HL-60/S4 treated with retinoic acid at 250 ng/mL for 4 days and 3 days (cell line): ENCODE results near the gene PTPRN2.

Experiments
- in situ Hi-C: fragments of 300-500 bp; cut with MboI; formaldehyde crosslinking; loops from 2 replicates; pipeline ENCODE4 v1.7.0; 2022; ENCODE audit warnings: low sequenced_read_pairs

Gene PTPRN2

DNA sequence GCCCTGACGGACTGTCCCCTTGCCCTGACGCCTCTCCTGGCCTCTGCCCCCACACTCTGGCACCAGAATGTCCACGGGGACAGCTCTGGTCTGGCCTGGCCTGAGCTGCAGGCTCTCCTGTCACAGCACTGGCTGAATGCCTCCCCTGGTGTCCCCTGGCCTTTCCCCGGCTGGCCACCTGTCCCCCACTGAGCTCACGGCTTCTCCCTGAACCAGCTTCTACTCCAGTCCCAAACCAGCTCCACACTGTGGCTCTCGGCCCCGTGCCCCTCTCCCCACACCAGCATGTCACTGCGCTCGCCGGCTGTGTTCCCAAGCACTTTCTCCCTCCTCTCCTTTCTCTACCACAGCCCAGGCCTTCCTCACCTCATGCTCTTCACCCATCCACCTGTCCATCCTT, 864.4 kb downstream of the PTPRN2 start:
- in situ Hi-C loops, result no loop called here

GRCh38 chr7:157722137-157723060, 865.2 kb downstream of the PTPRN2 start:
- in situ Hi-C loops, result no loop called here

GRCh38 chr7:157721468-157722136, 866.0 kb downstream of the PTPRN2 start:
- in situ Hi-C loops, result no loop called here

DNA sequence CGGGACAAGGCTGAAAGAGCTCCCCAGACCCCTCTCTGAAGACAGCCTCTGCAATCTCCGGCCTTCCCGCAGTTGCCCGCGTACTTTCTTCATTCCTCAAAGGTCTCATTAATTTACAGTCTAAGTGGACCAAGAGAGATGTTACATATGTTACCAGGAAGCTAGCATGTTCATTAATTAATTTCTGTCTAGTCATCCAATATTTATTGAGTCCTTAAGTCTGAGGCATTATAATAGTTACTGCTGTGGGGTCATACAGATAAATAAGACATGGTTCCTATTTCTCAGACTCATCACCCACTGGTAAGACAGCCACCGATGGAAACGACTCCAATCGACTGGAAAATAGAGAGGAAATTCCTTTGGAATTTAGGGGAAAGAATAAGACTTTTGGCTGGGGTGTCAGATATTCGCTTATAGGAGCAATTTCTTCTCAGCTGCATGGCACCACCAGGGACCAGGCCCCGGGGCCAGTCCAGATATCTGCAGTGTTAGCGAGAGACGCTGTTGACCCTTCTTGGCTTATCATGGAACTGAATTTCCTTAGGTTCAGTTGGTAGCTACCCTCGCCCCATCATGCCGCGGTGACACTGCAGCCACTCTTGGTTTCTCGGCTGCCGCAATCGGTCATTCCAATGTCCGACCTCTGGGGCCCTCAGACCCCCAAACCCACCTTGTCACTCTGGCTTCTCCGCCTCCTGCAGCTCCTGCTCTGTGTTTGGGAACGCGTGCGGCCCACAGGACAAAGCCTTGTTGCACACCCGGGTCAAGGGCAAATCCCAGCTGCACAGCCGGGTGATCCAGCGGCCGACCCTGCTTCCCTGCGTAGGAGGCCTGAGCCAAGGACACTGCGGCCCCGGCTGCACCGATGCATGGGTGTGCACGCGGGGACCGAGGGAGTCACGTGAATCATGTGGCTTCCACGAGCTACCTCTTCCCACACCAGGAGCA, 867.6 kb downstream of the PTPRN2 start:
- in situ Hi-C loops, result no loop called here

DNA sequence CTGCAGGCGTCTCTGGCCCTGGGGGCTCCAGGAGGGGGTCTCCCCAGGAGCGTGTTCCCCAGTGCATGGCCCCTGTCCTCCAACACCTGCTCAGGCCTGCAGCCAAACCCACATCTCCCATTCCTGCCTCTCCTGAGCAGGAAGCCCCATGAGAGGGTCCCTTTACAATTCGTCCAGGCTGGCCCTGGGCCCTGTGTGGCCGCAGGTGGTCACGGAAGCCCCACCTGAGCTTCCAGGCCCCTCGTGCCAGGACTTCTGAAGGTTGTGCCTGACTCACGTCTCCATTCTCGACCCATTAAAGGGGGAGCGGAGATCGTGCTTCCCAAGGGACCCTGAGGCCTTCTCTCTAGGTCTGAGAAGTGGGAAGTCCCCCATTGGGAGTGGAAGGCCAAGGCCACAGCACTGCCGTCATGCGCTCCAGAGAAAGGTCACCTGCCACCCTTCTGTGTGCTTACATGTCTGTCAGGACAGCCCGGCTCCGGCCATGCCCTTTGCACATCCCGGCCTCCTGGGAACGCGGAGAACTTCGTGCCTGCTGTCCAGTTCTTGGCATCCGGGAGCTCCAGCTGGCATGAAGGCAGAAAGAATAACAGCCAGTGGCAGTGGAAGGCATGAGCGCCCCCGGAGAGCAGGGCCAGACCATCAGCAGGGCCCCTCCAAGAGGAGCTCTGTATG, 868.5 kb downstream of the PTPRN2 start:
- in situ Hi-C loops, result no loop called here

DNA sequence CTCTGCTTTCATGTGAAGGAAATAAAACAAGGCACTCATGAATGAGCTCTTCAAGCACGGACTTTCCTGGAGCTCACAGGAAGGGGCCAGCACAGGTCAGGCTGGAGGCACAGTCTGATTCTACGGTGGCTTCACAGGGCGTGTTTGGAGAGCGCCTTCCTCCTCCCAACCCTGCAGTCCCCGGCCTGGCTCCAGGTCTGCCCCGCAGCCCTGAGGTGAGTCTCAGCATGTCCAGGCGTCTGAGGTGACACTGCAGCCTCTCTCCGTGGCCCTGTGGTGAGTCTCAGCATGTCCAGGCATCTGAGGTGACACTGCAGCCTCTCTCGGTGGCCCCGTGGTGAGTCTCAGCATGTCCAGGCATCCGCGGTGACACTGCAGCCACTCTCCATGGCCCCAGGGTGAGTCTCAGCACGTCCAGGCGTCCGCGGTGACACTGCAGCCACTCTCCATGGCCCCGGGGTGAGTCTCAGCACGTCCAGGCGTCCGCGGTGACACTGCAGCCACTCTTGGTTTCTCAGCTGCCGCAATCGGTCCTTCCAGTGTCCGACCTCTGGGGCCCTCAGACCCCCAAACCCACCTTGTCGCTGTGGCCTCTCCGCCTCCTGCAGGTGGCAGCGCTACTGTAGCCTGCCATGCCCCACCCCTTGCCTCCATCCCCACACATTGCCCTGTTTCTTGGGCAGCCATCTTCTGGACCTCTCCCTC, 869.2 kb downstream of the PTPRN2 start:
- in situ Hi-C loops, result no loop called here

GRCh38 chr7:157717211-157718174, 870.1 kb downstream of the PTPRN2 start:
- in situ Hi-C loops, result no loop called here

DNA sequence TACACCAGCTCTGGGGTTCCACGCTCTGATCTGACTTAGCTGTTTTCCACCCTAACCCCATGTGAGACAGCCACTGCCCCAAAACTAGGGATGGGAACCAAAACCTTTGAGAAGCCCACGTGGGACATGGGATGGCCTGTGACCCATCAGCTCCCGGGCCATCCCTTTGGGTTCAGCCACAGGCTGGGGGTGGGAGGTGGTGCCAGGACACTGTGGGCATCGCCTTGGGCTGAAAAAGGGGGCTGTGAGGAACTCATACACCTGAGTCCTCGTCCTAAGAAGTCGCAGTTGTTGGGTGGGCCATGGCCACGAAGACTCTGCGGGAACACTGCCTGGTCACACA, 871.7 kb downstream of the PTPRN2 start:
- in situ Hi-C loops, result no loop called here

DNA sequence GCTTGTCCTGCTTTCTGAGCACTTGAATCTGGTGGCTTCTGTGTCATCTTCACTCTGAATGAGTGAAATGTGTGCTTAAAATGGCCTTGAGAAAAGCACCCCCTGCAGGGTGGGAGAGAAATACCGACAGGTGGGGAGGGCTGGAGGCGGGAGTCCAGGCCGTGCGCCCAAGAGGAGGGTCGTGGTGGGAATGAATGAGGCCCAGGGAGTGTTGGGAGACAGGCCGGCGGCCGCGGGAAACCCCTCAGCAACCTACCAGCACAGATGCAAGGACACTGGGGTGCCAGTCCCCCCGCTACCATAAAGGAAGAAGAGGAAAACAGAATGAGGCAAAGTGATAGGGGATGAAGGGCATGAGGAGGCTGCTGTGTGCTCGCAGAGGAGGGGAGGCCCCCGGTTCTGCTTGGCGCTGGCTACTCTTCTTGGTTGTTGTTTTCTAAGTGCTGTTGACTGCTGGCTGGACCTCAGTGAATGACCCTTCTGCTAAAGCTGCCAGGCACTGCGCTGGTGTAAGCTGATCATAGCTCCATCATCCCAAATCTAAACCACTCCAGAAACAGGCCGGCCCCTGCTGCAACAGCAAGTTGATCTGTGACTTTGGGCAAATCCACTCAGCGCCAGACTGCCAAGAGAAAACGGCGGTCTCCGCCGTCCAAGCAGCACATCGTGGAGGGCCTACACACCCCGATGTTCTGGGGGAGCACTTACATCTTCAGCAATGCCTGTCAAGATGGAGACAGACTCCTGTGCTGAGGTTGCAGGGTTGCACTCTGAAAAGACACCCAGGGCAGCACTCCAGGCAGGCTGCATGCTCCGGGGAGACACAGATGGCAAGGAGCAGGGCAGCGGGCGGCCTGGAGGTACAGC, 872.3 kb downstream of the PTPRN2 start:
- in situ Hi-C loops, result no loop called here

DNA sequence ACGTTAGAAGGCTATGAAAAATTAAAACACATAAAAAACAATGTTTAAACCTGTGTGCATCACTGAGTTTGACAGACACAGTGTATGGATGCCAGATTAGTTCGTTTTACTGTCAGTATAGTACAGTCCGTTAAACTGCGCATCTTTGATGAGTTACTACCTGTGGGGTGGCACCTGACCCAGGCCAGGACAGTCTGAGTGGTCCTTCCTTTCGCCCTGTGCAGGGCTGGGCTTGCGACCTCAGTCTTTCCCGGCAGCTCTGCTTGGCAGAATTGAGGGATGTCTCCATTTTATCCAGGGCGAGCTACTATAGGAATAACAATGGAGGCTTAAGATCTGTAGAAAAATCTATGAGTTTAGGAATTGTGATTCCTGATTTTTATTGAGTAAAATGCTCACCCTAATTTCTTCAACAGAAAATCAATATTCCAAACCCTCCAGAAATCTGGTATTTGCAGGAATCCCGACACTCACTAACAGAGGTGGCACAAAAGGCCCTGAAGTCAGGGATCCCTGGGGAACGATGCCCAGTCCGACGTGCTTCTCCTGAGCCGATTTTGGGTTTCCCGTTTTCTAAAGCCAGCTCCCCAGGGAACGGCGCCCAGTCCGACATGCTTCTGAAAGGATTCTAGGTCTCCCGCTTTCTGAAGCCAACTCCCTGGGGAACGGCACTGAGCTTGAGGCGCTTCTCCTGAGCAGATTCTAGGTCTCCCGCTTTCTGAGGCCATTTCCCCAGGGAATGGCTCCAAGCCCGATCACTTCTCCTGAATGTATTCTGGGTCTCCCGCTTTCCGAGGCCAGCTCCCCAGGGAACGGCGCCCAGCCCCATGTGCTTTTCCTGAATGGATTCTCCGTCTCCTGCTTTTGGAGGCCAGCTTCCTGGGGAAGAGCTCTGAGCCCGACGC, 873.2 kb downstream of the PTPRN2 start:
- in situ Hi-C loops, result no loop called here

DNA sequence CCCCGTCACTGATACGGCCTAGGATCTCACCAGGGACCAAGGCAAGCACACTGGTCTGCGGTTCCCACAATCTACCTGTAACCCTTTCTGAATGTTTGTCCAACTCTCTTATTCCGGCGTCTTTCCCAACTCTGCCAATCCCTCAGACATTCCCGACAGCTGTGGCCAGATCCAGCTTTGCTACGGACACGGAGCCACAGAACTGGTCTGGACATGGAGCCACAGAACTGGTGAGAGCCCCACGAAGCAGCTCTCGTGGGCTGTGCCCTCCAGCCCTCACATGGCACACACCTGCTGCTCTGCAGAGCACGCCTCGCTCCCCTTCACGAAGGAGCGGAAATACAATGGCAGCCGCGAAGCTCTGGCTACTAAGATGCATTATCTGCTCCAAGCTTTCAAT, 874.0 kb downstream of the PTPRN2 start:
- in situ Hi-C loops, result no loop called here

DNA sequence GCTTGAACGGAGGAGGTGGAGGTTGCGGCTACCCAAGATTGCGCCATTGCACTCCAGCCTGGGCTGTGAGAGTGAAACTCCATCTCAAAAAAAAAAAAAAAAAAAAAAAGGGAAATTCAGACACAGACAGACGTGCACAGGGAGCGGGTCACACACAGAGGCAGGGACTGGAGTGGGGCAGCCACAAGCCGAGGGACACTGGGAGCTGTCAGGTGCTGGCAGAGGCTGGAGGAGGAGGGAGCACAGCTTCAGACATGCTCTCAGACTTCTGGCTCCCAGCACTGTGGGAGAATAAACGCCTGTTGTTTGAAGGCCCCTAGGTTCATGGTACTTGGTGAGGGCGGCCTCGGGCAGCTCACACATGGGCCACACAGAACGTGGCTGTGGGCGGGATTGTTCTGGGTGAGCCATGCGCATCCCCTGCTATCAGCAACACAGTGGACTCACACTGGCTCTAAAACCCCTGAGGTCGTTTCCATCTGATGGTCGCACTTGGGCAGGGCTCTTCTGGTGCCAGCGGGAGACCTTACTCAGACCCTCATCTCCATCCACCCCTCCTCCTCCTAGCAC, 874.9 kb downstream of the PTPRN2 start:
- in situ Hi-C loops, result no loop called here

GRCh38 chr7:157711353-157711888, 876.2 kb downstream of the PTPRN2 start:
- in situ Hi-C loops, result no loop called here

- in situ Hi-C loops, result no loop called here
These were observed 877.2 kb downstream of the PTPRN2 start for GRCh38 chr7:157710396-157710795.

- in situ Hi-C loops, result no loop called here
These were observed 877.9 kb downstream of the PTPRN2 start for GRCh38 chr7:157709531-157710251.

- in situ Hi-C loops, result no loop called here
These were observed 878.7 kb downstream of the PTPRN2 start for GRCh38 chr7:157708919-157709295.
